Endothelial cell of umbilical vein (primary cell): ENCODE data around the gene PSENEN. TPM values are rescaled to one million over a fixed set of nuclear protein-coding genes. Genes with fewer than 3 reads are reported as not detected.

Experiments
- BruUV-seq: library from RNA; stranded (reverse); fragments of 400-500 nt; replicated peaks from 2 replicates; lab custom pipeline; 2021; lab: Mats Ljungman, UMichigan
- CTCF ChIA-PET: fragments of 300-600, 350-600 bp; sonication (Branson Sonifier 250); formaldehyde crosslinking; loops from one replicate; lab custom pipeline; 2021; ENCODE audit warnings: antibody characterized with exemption, inconsistent platforms; lab: Charles Lee
- POLR2A ChIA-PET: fragments of 300-600, 350-600 bp; sonication (Branson Sonifier 250); formaldehyde crosslinking; loops from one replicate; lab custom pipeline; 2021; ENCODE audit warnings: antibody characterized with exemption, inconsistent platforms; lab: Charles Lee
- DNase-seq: peaks from one replicate; pipeline ENCODE4 v3.0.0-alpha.2; 2011; ENCODE audit warnings: low read depth, low spot score
- FAIRE-seq: peaks from 2 replicates; lab custom pipeline; 2011; peaks lifted over from hg19 to GRCh38; lab: Jason Lieb, UNC
- H2AFZ ChIP-seq: 2 replicates; pipeline ENCODE4 v1.6.0; 2012; ENCODE audit warnings: low read depth, low read length, control low read depth, inconsistent platforms
- H3K27ac ChIP-seq: 2 replicates; pipeline ENCODE4 v1.5.1; 2011; ENCODE audit warnings: low read depth, mild to moderate bottlenecking, control low read depth, low read length, moderate library complexity; ENCODE audit not compliant: insufficient read depth
- H3K27me3 ChIP-seq, 2 experiments: 2 replicates each; pipeline versions ENCODE4 v1.6.0 to v1.6.1; 2011; ENCODE audit warnings: low read length in 2 of 2, mixed read lengths in 1 of 2; ENCODE audit not compliant: control insufficient read depth in 2 of 2, insufficient read depth in 2 of 2
- H3K36me3 ChIP-seq, 2 experiments: 2 replicates in 1 of 2; 3 replicates in 1 of 2; pipeline ENCODE4 v1.5.1; 2011; ENCODE audit warnings: low read length in 2 of 2, mild to moderate bottlenecking in 1 of 2, moderate library complexity in 1 of 2; ENCODE audit not compliant: control insufficient read depth in 2 of 2, insufficient read depth in 2 of 2; ENCODE audit errors: extremely low read depth in 1 of 2
- H3K4me1 ChIP-seq: 3 replicates; pipeline ENCODE4 v1.5.1; 2011; ENCODE audit warnings: mild to moderate bottlenecking, low read length; ENCODE audit not compliant: control insufficient read depth, insufficient read depth; ENCODE audit errors: extremely low read depth
- H3K4me2 ChIP-seq: 2 replicates; pipeline ENCODE4 v1.6.1; 2011; ENCODE audit warnings: low read length, control low read depth, mixed read lengths; ENCODE audit not compliant: insufficient read depth
- H3K4me3 ChIP-seq, 3 experiments: fragments of 200-600 bp in 1 of 3; sonication (generic), shearing (Covaris generic) in 1 of 3; replicated peaks in 1 of 3; 2 replicates each; pipeline ENCODE4 v1.5.1; 2011 to 2016; ENCODE audit warnings: control low read depth in 3 of 3, low read length in 3 of 3, mild to moderate bottlenecking in 2 of 3, inconsistent platforms in 1 of 3, low read depth in 1 of 3, moderate library complexity in 1 of 3; ENCODE audit not compliant: insufficient read depth in 1 of 3
- H3K79me2 ChIP-seq: 2 replicates; pipeline ENCODE4 v1.6.0; 2012; ENCODE audit warnings: low read length, inconsistent platforms; ENCODE audit not compliant: control insufficient read depth, insufficient read depth
- H3K9ac ChIP-seq: replicated peaks from 2 replicates; pipeline ENCODE3; 2011; ENCODE audit warnings: low read length, control low read depth; ENCODE audit not compliant: insufficient read depth; ENCODE audit errors: extremely low read depth
- H3K9me1 ChIP-seq: replicated peaks from 3 replicates; pipeline ENCODE4 v1.6.0; 2011; ENCODE audit warnings: mild to moderate bottlenecking, low read length; ENCODE audit not compliant: control insufficient read depth, insufficient read depth; ENCODE audit errors: extremely low read depth
- H3K9me3 ChIP-seq: replicated peaks from 2 replicates; pipeline ENCODE4 v1.5.1; 2012; ENCODE audit warnings: low read length, inconsistent platforms; ENCODE audit not compliant: control insufficient read depth, insufficient read depth
- H4K20me1 ChIP-seq: replicated peaks from 2 replicates; pipeline ENCODE3; 2011; ENCODE audit warnings: mild to moderate bottlenecking, low read length; ENCODE audit not compliant: control insufficient read depth, insufficient read depth; ENCODE audit errors: extremely low read depth
- CTCF ChIP-seq, 2 donors: IDR thresholded peaks; 1 replicate in 1 of 2; 2 replicates in 1 of 2; pipeline ENCODE4 v1.5.1; 2011; ENCODE audit warnings: low read length in 2 of 2, mild to moderate bottlenecking in 2 of 2, moderate library complexity in 2 of 2, control low read depth in 1 of 2, inconsistent platforms in 1 of 2, low read depth in 1 of 2; ENCODE audit not compliant: insufficient read depth in 1 of 2; ENCODE audit errors: extremely low read depth in 1 of 2
- EZH2 ChIP-seq: IDR thresholded peaks from 2 replicates; pipeline ENCODE4 v1.6.1; 2012; ENCODE audit warnings: borderline replicate concordance, low read depth, mild to moderate bottlenecking, moderate library complexity, low read length, inconsistent platforms; ENCODE audit not compliant: severe bottlenecking
- FOS ChIP-seq: IDR thresholded peaks from 2 replicates; pipeline ENCODE4 v1.6.1; 2011; ENCODE audit warnings: mild to moderate bottlenecking, low read length, moderate library complexity, borderline replicate concordance; ENCODE audit not compliant: insufficient read depth
- GATA2 ChIP-seq: IDR thresholded peaks from 2 replicates; pipeline ENCODE4 v1.7.0; 2011; ENCODE audit warnings: low read depth, mild to moderate bottlenecking, moderate library complexity, mixed read lengths, low read length; ENCODE audit not compliant: insufficient read length, insufficient read depth
- JUN ChIP-seq: IDR thresholded peaks from 2 replicates; pipeline ENCODE4 v1.6.1; 2011; ENCODE audit warnings: borderline replicate concordance, low read depth; ENCODE audit not compliant: insufficient read length, insufficient read depth
- MAX ChIP-seq: IDR thresholded peaks from 2 replicates; pipeline ENCODE4 v1.6.1; 2011; ENCODE audit not compliant: insufficient read depth, insufficient read length
- MYC ChIP-seq: IDR thresholded peaks from one replicate; pipeline ENCODE4 v1.6.1; 2011; ENCODE audit warnings: mild to moderate bottlenecking, low read depth, low read length
- POLR2A ChIP-seq: IDR thresholded peaks from 2 replicates; pipeline ENCODE4 v1.6.1; 2012; ENCODE audit warnings: low read depth, mild to moderate bottlenecking, control low read depth, low read length
- POLR2AphosphoS5 ChIP-seq: IDR thresholded peaks from 2 replicates; pipeline ENCODE4 v1.6.1; 2012; ENCODE audit warnings: low read depth, mild to moderate bottlenecking, control low read depth, low read length, moderate library complexity; ENCODE audit not compliant: insufficient read depth
- dilution Hi-C: fragments of 300-500 bp; cut with MboI; formaldehyde crosslinking; loops from one replicate; pipeline ENCODE4 v1.15.0; 2019; ENCODE audit warnings: low sequenced_read_pairs; ENCODE audit not compliant: extremely low pct_ligation_motif_present
- intact Hi-C: fragments of 100-400 bp; cut with micrococcal nuclease; formaldehyde crosslinking; loops from one replicate; pipeline ENCODE4 v1.10.0; 2022
- polyA plus RNA-seq, 4 experiments: library from polyadenylated mRNA; depleted of rRNA in 3 of 4; stranded (reverse) in 3 of 4; unstranded in 1 of 4; fragments of >200 nt; gene quantifications; 2 replicates each; pipeline versions ENCODE4 v1.2.1 to v1.2.3, GENCODE V29; 2011 to 2012; ENCODE audit warnings: missing spikeins in 1 of 4
- total RNA-seq: library from RNA; stranded (reverse); gene quantifications from 2 replicates; pipeline ENCODE4 v1.2.3, GENCODE V29; 2021

Gene PSENEN
- total and polyA plus RNA-seq, 2 donors (not counting 3 experiments of a cell fraction or from before 2014, with no cell fraction given), result 60.0 to 70.1 TPM

DNA sequence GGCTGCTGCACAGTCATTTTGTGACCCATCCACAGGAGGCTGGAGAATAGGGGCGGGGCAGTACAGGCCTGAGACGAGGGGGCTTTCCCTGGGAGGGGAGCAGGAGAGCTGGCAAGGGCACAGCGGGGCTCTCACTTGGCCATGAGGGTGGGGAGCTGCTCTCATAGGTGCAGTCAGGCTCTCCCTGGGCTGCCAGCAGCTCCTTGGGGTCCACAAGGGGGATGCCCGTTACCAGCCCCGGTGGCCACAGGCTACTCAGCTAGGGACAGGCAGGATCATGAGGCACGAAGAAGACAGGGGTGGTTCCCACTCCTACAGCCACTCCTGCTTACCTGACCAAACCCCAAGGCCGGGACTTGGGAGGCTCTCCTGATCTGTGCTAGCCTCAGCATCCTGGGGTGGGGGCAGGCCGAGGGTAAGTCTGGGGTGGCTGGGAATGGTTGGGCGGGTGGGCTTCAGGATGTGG is 46.4 kb downstream of the PSENEN start:
- Histone ChIP-seq H3K4me3 (no peak overlapping the region), H3K4me1 (no peaks in the 10 kb centered on the region), H3K36me3 (no peaks in the 10 kb centered on the region), H3K9me3 (no peaks in the 10 kb centered on the region), H3K79me2 (no peaks in the 10 kb centered on the region), H4K20me1 (no peaks in the 10 kb centered on the region), H3K9ac (no peak overlapping the region), H2AFZ (no peak overlapping the region), H3K9me1 (no peaks in the 10 kb centered on the region), H3K27ac (no peak overlapping the region), H3K4me2 (no peak overlapping the region), H3K27me3 (peaks cover 9 to 15% of the 10 kb centered on the region in 2 experiments)
- BruUV-seq, result no TSS peak
- ChIA-PET POLR2A (no interaction called here), CTCF (interaction anchor here (0.6 kb wide), 1 partner anchor 339 kb away, joined by 4 read pairs; no protein-coding TSS in a partner anchor)
- intact Hi-C loops (no loop called here), dilution Hi-C loops (no loop called here)
- DNase-seq, result no peak
- FAIRE-seq, result no peak
- TF ChIP-seq POLR2A (no peak), MYC (no peak), EZH2 (no peak), FOS (no peak), CTCF (IDR thresholded peaks at IDR 0.05; ENCODE audit: extremely low read depth in 1 of 2, insufficient read depth in 1 of 2, low read depth in 1 of 2, low read length in 2 of 2) (no peak), POLR2AphosphoS5 (no peak), JUN (no peak), MAX (no peak), GATA2 (no peak)
